Measurements from ENCODE around the gene CYP17A1. TPM values are rescaled to one million over a fixed set of nuclear protein-coding genes. Genes with fewer than 3 reads are reported as not detected.

The CYP17A1 gene
- total RNA-seq, 2 donors from 2014 or later = not detected

DNA sequence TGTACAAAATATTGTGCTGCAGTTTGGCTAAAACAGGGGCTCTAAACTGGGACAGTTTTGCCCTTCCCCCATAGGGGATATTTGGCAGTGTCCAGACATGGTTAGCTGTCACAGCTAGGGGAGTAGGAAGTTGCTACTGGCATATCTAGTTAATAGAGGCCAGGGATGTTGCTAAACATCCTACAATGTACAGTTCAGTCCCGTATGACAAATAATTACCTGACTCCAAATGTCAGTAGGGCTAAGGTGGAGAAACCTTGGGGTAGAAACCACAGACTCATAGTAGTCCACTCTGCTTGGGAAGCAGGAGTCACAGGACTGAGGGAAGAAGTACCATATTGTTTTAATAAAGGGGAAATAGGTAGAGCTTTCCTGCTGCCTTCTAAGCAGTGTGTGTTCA is 53.6 kb downstream of the CYP17A1 start:
- Histone ChIP-seq H3K27me3 (no peaks in the 10 kb centered on the region), H3K9me3 (no peaks in the 10 kb centered on the region), H3K4me1 (peaks cover 36% of the 10 kb centered on the region), H3K4me3 (no peak overlapping the region), H3K36me3 (replicated peaks in 1 of 2; ENCODE audit: insufficient read depth in 1 of 2, low read depth in 2 of 2) (no peaks in the 10 kb centered on the region), H3K27ac (peak overlapping the region in 3 of 4 donors; percentile 17 to 62 (median 50))
- no peak for DNase-seq
- WGBS, 2 donors = 63 to 64% methylated on average over 1 of the region's 1 CpG
- ATAC-seq = no peak
- intact Hi-C loops (cut with DNase I) = no loop called here
- no peak for TF ChIP-seq POLR2A (IDR thresholded peaks at IDR 0.05)
- TF ChIP-seq, protein P1, sequence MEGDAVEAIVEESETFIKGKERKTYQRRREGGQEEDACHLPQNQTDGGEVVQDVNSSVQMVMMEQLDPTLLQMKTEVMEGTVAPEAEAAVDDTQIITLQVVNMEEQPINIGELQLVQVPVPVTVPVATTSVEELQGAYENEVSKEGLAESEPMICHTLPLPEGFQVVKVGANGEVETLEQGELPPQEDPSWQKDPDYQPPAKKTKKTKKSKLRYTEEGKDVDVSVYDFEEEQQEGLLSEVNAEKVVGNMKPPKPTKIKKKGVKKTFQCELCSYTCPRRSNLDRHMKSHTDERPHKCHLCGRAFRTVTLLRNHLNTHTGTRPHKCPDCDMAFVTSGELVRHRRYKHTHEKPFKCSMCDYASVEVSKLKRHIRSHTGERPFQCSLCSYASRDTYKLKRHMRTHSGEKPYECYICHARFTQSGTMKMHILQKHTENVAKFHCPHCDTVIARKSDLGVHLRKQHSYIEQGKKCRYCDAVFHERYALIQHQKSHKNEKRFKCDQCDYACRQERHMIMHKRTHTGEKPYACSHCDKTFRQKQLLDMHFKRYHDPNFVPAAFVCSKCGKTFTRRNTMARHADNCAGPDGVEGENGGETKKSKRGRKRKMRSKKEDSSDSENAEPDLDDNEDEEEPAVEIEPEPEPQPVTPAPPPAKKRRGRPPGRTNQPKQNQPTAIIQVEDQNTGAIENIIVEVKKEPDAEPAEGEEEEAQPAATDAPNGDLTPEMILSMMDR (IDR thresholded peaks at IDR 0.05) = no peak

DNA sequence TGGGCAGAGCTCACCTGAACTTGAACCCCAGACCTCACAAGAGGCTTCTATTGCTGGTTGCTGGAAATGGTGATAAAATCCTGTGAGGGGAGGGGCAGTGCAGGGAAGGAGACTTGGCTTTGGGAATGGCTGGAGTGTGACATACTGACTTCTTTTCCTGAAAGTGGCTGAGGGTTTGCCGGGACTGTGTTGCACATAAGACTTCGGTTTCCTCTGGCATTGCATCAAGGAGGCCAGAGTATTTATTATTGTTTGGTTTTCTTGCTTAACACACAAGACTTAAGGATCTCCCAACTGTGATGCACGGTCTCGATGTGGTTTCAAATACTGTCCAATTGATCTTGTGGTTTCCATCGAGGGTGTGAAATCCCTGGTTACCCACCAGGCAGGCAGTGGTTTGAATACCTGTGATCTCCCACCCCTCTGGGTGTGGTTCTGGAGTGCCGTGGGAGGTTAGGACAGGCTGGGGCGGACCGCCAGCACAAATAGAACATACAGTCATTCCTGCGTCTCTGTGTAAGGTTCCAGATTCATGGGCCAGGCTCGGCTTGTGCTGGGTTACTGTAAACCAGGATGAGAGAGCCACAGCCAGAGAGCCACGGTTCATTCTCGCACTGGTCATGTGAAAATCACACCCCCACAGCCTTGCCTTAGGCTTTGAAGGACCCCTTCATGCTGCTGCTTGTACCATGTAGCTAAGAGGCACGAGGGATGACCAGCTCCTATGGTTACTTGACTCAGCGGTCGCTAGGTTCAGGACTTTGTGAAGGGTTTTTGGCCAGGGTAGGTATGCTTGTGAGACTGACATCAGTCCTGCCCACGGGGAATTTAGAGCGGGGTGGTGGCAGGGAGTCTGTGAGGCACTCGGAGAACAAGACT is 54.3 kb downstream of the CYP17A1 start:
- DNase-seq = peak in 3 of 4 donors; percentile 37 to 60 (median 45)
- TF ChIP-seq, protein P1 (IDR thresholded peaks at IDR 0.05) = no peak
- TF ChIP-seq POLR2A (IDR thresholded peaks at IDR 0.05) = no peak
- peak overlapping the region in 3 of 4 donors; percentile 17 to 62 (median 50) for H3K27ac ChIP-seq
- ATAC-seq = peak; percentile 39
- no peak overlapping the region for H3K4me3 ChIP-seq
- no peaks in the 10 kb centered on the region for H3K9me3 ChIP-seq
- intact Hi-C loops (cut with DNase I) = no loop called here
- 73 to 84% methylated on average over 15 to 18 of the region's 18 CpGs for WGBS, 2 donors
- no peaks in the 10 kb centered on the region for H3K27me3 ChIP-seq
- no peaks in the 10 kb centered on the region for H3K36me3 ChIP-seq (replicated peaks in 1 of 2; ENCODE audit: insufficient read depth in 1 of 2, low read depth in 2 of 2)
- H3K4me1 ChIP-seq = peaks cover 40% of the 10 kb centered on the region

DNA sequence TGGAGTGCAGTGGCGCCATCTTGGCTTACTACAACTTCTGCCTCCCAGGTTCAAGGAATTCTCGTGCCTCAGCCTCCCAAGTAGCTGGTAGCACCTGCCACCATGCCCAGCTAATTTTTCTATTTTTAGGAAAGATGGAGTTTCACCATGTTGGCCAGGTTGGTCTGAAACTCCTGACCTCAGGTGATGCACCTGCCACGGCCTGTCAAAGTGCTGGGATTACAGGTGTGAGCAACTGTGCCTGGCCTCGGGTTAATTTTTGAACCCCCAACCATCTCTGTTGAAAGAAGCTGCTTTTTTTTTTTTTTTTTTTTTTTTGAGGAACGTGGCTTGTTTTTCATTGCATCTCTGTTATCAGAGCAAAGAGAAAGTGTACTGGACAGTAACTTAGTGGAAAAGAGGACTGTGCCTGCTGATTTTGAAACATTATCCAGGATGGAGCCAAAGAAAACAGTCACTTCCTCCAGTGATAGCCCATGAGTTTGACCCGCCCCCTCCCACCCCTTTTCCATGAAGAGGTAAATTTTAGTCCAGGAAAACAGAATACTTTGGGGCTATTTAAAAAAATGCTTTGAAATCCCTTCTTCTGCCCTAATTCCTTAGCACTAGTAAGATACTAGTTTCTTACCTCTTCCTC is 55.2 kb downstream of the CYP17A1 start:
- intact Hi-C loops (cut with DNase I) = no loop called here
- no peak for TF ChIP-seq POLR2A (IDR thresholded peaks at IDR 0.05)
- TF ChIP-seq, protein P1 (IDR thresholded peaks at IDR 0.05) = no peak
- DNase-seq (no peak), ATAC-seq (peak; percentile 49)
- H3K36me3 ChIP-seq (replicated peaks in 1 of 2; ENCODE audit: insufficient read depth in 1 of 2, low read depth in 2 of 2) = no peaks in the 10 kb centered on the region
- peak overlapping the region in 3 of 4 donors; percentile 6 to 62 (median 50) for H3K27ac ChIP-seq
- H3K4me1 ChIP-seq = peaks cover 49% of the 10 kb centered on the region
- no peaks in the 10 kb centered on the region for H3K9me3 ChIP-seq
- 69 to 73% methylated on average over 6 of the region's 6 CpGs for WGBS, 2 donors
- H3K27me3 ChIP-seq = no peaks in the 10 kb centered on the region
- no peak overlapping the region for H3K4me3 ChIP-seq

DNA sequence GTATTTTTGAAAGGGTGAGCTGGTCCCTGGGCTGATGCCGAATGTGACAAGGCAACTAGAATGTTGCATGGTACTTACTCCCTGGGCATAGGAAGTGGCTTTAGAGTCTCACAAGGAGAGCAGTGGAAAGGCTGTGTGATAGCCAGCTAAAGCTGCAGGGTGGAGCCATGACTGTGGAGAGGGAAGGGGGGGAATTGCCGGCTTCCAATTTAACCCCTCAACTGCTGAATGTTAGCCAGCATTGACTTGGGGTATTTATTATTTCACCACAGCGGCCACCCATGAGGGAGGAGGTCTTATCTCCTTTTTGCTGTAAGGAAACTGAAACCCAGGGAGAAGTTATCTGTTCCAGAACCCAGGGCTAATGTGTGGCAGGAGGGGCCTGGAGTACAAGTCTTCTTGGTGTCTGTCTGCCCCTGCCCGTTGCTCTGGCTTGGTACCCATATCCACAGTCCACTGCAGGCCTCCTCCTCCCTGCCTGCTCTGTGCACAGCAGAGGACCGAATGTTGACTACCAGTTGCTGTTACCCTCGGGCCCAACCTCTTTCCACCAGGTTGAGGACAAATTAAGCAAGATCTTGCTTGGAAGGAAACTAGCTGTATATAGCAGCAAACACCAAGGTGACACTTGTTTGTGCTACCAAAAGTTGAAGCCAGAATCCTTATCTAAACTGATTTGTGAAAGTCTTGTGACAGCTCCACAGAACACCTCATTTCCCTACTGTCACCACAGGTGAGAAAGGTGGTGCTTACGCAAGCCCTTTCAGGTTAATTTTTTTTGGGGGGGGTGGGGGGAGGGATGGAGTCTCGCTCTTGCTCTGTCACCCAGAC is 55.9 kb downstream of the CYP17A1 start:
- ATAC-seq (no peak), DNase-seq (no peak)
- 56 to 64% methylated on average over 8 of the region's 8 CpGs for WGBS, 2 donors
- no peaks in the 10 kb centered on the region for H3K9me3 ChIP-seq
- H3K36me3 ChIP-seq (replicated peaks in 1 of 2; ENCODE audit: insufficient read depth in 1 of 2, low read depth in 2 of 2) = no peaks in the 10 kb centered on the region
- H3K4me1 ChIP-seq = peaks cover 56% of the 10 kb centered on the region
- no peaks in the 10 kb centered on the region for H3K27me3 ChIP-seq
- TF ChIP-seq, protein P1 (IDR thresholded peaks at IDR 0.05) = no peak
- no peak for TF ChIP-seq POLR2A (IDR thresholded peaks at IDR 0.05)
- intact Hi-C loops (cut with DNase I) = no loop called here
- H3K4me3 ChIP-seq = no peak overlapping the region
- H3K27ac ChIP-seq = peak overlapping the region in 3 of 4 donors; percentile 6 to 50 (median 13)

Small RNA genes lying within 50 kb of the gene (small RNA-seq; reads per million reads assigned to genes)
- not detected for gene AS3MT
- not detected for gene RF00026
- not detected for gene RNU6-1231P

Other genes with a start within 250 kb of the CYP17A1 start
- gene TRIM8, start 192.9 kb downstream of the CYP17A1 start, total RNA-seq = 100 to 1,000 TPM; 121 to 156 TPM
- gene ARL3, start 123.0 kb downstream of the CYP17A1 start, total RNA-seq = 1 to 10 TPM; 1.8 to 4.0 TPM
- gene SFXN2, start 122.8 kb downstream of the CYP17A1 start, total RNA-seq = 1 to 10 TPM; 2.1 to 7.3 TPM
- gene WBP1L, start 93.5 kb downstream of the CYP17A1 start, total RNA-seq = 10 to 100 TPM; 30.6 to 55.4 TPM
- gene BORCS7, start 16.8 kb upstream of the CYP17A1 start, total RNA-seq = 10 to 100 TPM; 12.9 to 13.2 TPM
- gene AS3MT, start 32.1 kb upstream of the CYP17A1 start, total RNA-seq = 1 to 10 TPM; 4.0 to 4.7 TPM
- gene CNNM2, start 80.9 kb upstream of the CYP17A1 start, total RNA-seq = 1 to 10 TPM; 3.4 to 5.3 TPM

All from body of pancreas (tissue), 4 donors.